K562 (cell line): ENCODE results near the gene DPY19L1. TPM values are rescaled to one million over a fixed set of nuclear protein-coding genes. Genes with fewer than 3 reads are reported as not detected.
"Not testable (repeated sequence)": the region's sequence is repeated elsewhere in the genome, so short reads cannot be mapped to it uniquely, and the experiment has no call there.

Source experiments
- ATAC-seq: fragments of 200-7000 bp; cut with Tn5 transposase; 3 replicates; pipeline ENCODE4 v1.9.1; 2020; ENCODE audit warnings: moderate library complexity
- BruUV-seq: library from RNA; stranded (reverse); fragments of 400-500 nt; replicated peaks from 2 replicates; lab custom pipeline; 2021; lab: Mats Ljungman, UMichigan
- CTCF ChIA-PET: fragments of 300-600 bp; formaldehyde crosslinking; extraction: SDS; loops from one replicate; lab custom pipeline; 2021; ENCODE audit warnings: low intra/inter-chr PET ratio; lab: Yijun Ruan, JAX
- POLR2A ChIA-PET: fragments of 300-600, 350-650 bp; sonication (Branson Sonifier 250); formaldehyde crosslinking; extraction: SDS; loops from one replicate; lab custom pipeline; 2021; ENCODE audit warnings: antibody characterized with exemption, inconsistent platforms; lab: Yijun Ruan, JAX
- DNase-seq, 4 experiments: peaks; one replicate each; pipeline versions ENCODE4 v3.0.0 to v3.0.0-alpha.2; 2011 to 2018; ENCODE audit warnings: low spot score in 3 of 4, mixed read lengths in 3 of 4; ENCODE audit errors: extremely low read depth in 1 of 4
- FAIRE-seq: peaks from 2 replicates; lab custom pipeline; 2011; peaks lifted over from hg19 to GRCh38; lab: Jason Lieb, UNC
- H2AFZ ChIP-seq: 2 replicates; pipeline ENCODE4 v1.6.0; 2011; ENCODE audit warnings: low read depth, low read length, control low read depth, inconsistent platforms
- H3K27ac ChIP-seq: fragments of 200-600 bp; 3 replicates; pipeline ENCODE4 v1.8.0; 2011; ENCODE audit warnings: low read depth, mild to moderate bottlenecking, control low read depth, inconsistent platforms, low read length, moderate library complexity, mixed read lengths; ENCODE audit errors: extremely low read depth
- H3K27me3 ChIP-seq, 2 experiments: fragments of 300-600 bp in 1 of 2; 2 replicates in 1 of 2; 3 replicates in 1 of 2; pipeline versions ENCODE4 v1.6.0 to v1.8.0; 2011; ENCODE audit warnings: inconsistent platforms in 2 of 2, low read length in 2 of 2, mild to moderate bottlenecking in 1 of 2, mixed read lengths in 1 of 2, moderate library complexity in 1 of 2; ENCODE audit not compliant: control insufficient read depth in 2 of 2, insufficient read depth in 2 of 2
- H3K36me3 ChIP-seq: fragments of 300-600 bp; 3 replicates; pipeline ENCODE4 v1.8.0; 2011; ENCODE audit warnings: mild to moderate bottlenecking, low read length, inconsistent platforms; ENCODE audit not compliant: control insufficient read depth, insufficient read depth
- H3K4me1 ChIP-seq, 2 experiments: fragments of 200-600 bp in 1 of 2; replicated peaks in 1 of 2; 2 replicates in 1 of 2; 3 replicates in 1 of 2; pipeline versions ENCODE4 v1.5.1 to v1.8.0; 2011; ENCODE audit warnings: inconsistent platforms in 2 of 2, low read length in 2 of 2, mild to moderate bottlenecking in 1 of 2, mixed read lengths in 1 of 2, moderate library complexity in 1 of 2; ENCODE audit not compliant: control insufficient read depth in 2 of 2, insufficient read depth in 2 of 2
- H3K4me2 ChIP-seq: 2 replicates; pipeline ENCODE4 v1.6.1; 2011; ENCODE audit warnings: low read length, control low read depth, inconsistent platforms, mixed read lengths; ENCODE audit not compliant: insufficient read depth
- H3K4me3 ChIP-seq: fragments of 200-600 bp; sonication (generic), shearing (Covaris generic); 2 replicates; pipeline ENCODE4 v1.5.1; 2016; ENCODE audit warnings: control low read depth, inconsistent platforms
- H3K79me2 ChIP-seq: fragments of 200-600 bp; 3 replicates; pipeline ENCODE4 v1.8.0; 2011; ENCODE audit warnings: low read length, inconsistent platforms; ENCODE audit not compliant: control insufficient read depth, insufficient read depth
- H3K9ac ChIP-seq, 2 experiments: 2 replicates each; pipeline versions ENCODE4 v1.6.0 to v1.6.1; 2011; ENCODE audit warnings: low read depth in 2 of 2, low read length in 2 of 2, control low read depth in 1 of 2, inconsistent platforms in 1 of 2, mild to moderate bottlenecking in 1 of 2, mixed read lengths in 1 of 2; ENCODE audit not compliant: insufficient read depth in 1 of 2
- H3K9me1 ChIP-seq: one replicate; pipeline ENCODE4 v1.6.0; 2011; ENCODE audit warnings: inconsistent platforms, mild to moderate bottlenecking, low read length, moderate library complexity; ENCODE audit not compliant: control insufficient read depth, insufficient read depth
- H3K9me3 ChIP-seq: replicated peaks from 2 replicates; pipeline ENCODE4 v1.5.1; 2011; ENCODE audit warnings: low read depth, low read length, inconsistent platforms; ENCODE audit not compliant: control insufficient read depth, insufficient read depth
- H4K20me1 ChIP-seq: replicated peaks from 2 replicates; pipeline ENCODE4 v1.6.1; 2011; ENCODE audit warnings: low read length, inconsistent platforms, mixed read lengths; ENCODE audit not compliant: control insufficient read depth, insufficient read depth
- CBFA2T2 ChIP-seq: fragments of 450-650 bp; conservative IDR thresholded peaks from 2 replicates; pipeline ENCODE4 v1.6.1; 2017; ENCODE audit warnings: mild to moderate bottlenecking
- ZBTB7A ChIP-seq: IDR thresholded peaks from 2 replicates; pipeline ENCODE4 v1.6.1; 2011; ENCODE audit warnings: low read depth, mild to moderate bottlenecking, low read length, moderate library complexity, borderline replicate concordance; ENCODE audit not compliant: control insufficient read depth
- ZNF212 ChIP-seq: fragments of 450-650 bp; formaldehyde crosslinking; IDR thresholded peaks from 2 replicates; pipeline ENCODE4 v1.4.0; 2020; ENCODE audit warnings: mild to moderate bottlenecking
- ZNF354B ChIP-seq: fragments of 250-450 bp; sonication (Bioruptor Pico); IDR thresholded peaks from 2 replicates; pipeline ENCODE4 v1.4.0; 2020
- ZNF586 ChIP-seq: fragments of 450-650 bp; formaldehyde crosslinking; conservative IDR thresholded peaks from 2 replicates; pipeline ENCODE4 v1.4.0; 2020; ENCODE audit warnings: mild to moderate bottlenecking, moderate library complexity
- WGBS: fragments of 100-300 bp; shearing (Covaris generic); methylation state at CpG from one replicate; pipeline ENCODE4 v1.1.6; 2016; ENCODE audit warnings: low coverage, mixed read lengths; ENCODE audit not compliant: insufficient coverage; ENCODE audit errors: missing lambda C conversion rate; 5-methylcytosine and 5-hydroxymethylcytosine counted together
- in situ Hi-C: fragments of 300-500 bp; cut with MboI; formaldehyde crosslinking; loops from 4 replicates; pipeline ENCODE4 v1.15.0; 2018; ENCODE audit warnings: inconsistent platforms, mixed read lengths
- intact Hi-C: fragments of 100-400 bp; cut with micrococcal nuclease; formaldehyde crosslinking; loops from 2 replicates; pipeline ENCODE4 v1.14.2; 2022
- polyA plus RNA-seq, 8 experiments: library from polyadenylated mRNA; depleted of rRNA in 4 of 8; stranded (reverse) in 5 of 8; unstranded in 3 of 8; fragments of >200 nt; fragmentation: Nextera tagmentation in 2 of 8; fragmentation: Illumina TruSeq in 1 of 8; extraction: Ambion mirVana in 2 of 8; extraction: Trizol in 1 of 8; gene quantifications; 2 replicates each; pipeline versions ENCODE4 v1.2.1 to v1.2.3, GENCODE V29; 2011 to 2014; ENCODE audit warnings: inconsistent platforms in 1 of 8, missing spikeins in 1 of 8
- total RNA-seq, 7 experiments: library from RNA; depleted of rRNA in 6 of 7; stranded (reverse); fragments of >200 nt in 6 of 7; fragmentation: Illumina TruSeq in 2 of 7; extraction: Trizol in 2 of 7; gene quantifications; 2 replicates each; pipeline versions ENCODE4 v1.2.1 to v1.2.3, GENCODE V29; 2011 to 2021; ENCODE audit warnings: low replicate concordance in 1 of 7

DPY19L1 gene
- total and polyA plus RNA-seq, 9 of the 15 experiments (the other 6 are each of a cell fraction or from before 2014, with no cell fraction given) = 4.0 to 34.3 (median 22.1) TPM

GRCh38 chr7:34931739-34932138, 105.5 kb downstream of the DPY19L1 start:
- H4K20me1 ChIP-seq = no peaks in the 10 kb centered on the region
- in situ Hi-C loops = no loop called here
- H3K27ac ChIP-seq = no peak overlapping the region
- H3K4me1 ChIP-seq = no peaks in the 10 kb centered on the region
- CTCF ChIA-PET = no interaction called here
- intact Hi-C loops = no loop called here
- no peaks in the 10 kb centered on the region for H3K9me3 ChIP-seq
- DNase-seq (no peak), ATAC-seq (no peak), FAIRE-seq (no peak)
- peaks cover 10% of the 10 kb centered on the region; the same call in 1 of the 3 replicates for H3K36me3 ChIP-seq
- 83% methylated on average over 1 of the region's 1 CpG for WGBS
- POLR2A ChIA-PET = no interaction called here
- H3K9ac ChIP-seq = no peak overlapping the region
- no peaks in the 10 kb centered on the region for H3K27me3 ChIP-seq
- H3K4me3 ChIP-seq = no peak overlapping the region
- H2AFZ ChIP-seq = no peak overlapping the region
- H3K4me2 ChIP-seq = no peak overlapping the region
- no peaks in the 10 kb centered on the region for H3K79me2 ChIP-seq
- BruUV-seq = no TSS peak
- TF ChIP-seq ZBTB7A = no peak
- TF ChIP-seq CBFA2T2 = no peak
- no peak for TF ChIP-seq ZNF586 (CRISPR knock-in tag)
- TF ChIP-seq ZNF354B (CRISPR knock-in tag) = no peak
- no peak for TF ChIP-seq ZNF212 (CRISPR knock-in tag)
- TF ChIP-seq, all 486 proteins: peak for 0
- H3K9me1 ChIP-seq = no peaks in the 10 kb centered on the region

DNA sequence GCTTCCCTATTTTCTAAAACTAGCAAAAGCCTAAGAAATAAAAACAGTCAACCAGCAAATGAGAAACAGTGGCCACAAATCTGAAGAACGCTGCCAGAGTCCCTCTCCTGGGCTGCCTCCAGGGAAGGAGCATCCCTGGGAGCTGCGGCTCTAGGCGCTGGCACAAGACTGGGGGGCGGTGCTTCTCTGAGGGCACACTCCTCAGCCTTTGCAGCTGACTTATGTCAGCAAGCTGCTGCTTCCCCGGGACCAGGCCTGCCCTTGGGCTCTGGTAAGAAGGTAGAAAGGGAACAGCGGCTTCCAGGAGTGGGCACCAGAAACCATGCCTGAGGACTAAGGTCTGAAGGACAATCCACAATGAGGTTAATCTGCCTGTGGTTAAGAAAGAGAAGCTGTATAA, 107.5 kb downstream of the DPY19L1 start:
- ATAC-seq, H4K20me1 ChIP-seq, H3K9me1 ChIP-seq, H3K36me3 ChIP-seq, H3K9ac ChIP-seq, H3K79me2 ChIP-seq, H2AFZ ChIP-seq, H3K4me3 ChIP-seq, H3K4me2 ChIP-seq, H3K9me3 ChIP-seq, BruUV-seq, DNase-seq, CTCF ChIA-PET, in situ Hi-C loops, H3K27ac ChIP-seq, POLR2A ChIA-PET, FAIRE-seq, H3K27me3 ChIP-seq, H3K4me1 ChIP-seq: not testable (repeated sequence)
- intact Hi-C loops = loop anchor here (5.0 to 10.0 kb wide), 2 partner anchors 105 to 107 kb away; partner anchors contain the start of gene DPY19L1
- 86% methylated on average over 6 of the region's 6 CpGs for WGBS
